HepG2 (cell line): ENCODE data around the gene NCOA4. TPM values are rescaled to one million over a fixed set of nuclear protein-coding genes. Genes with fewer than 3 reads are reported as not detected.
A peak's percentile ranks its signal among the peaks of the same experiment; 100 is the strongest.

Experiments
- HNRNPUL1 ChIP-seq: fragments of 200-400 bp; formaldehyde crosslinking; IDR thresholded peaks from 2 replicates; pipeline ENCODE4 v1.6.1; 2017; ENCODE audit warnings: low read depth, mild to moderate bottlenecking, low read length, moderate library complexity
- MEIS1 ChIP-seq: sonication (generic); formaldehyde crosslinking; IDR thresholded peaks from 2 replicates; pipeline ENCODE4 v1.9.0; 2021; ENCODE audit warnings: mild to moderate bottlenecking, missing genetic modification reagents, moderate library complexity, borderline replicate concordance
- NFIC ChIP-seq: IDR thresholded peaks from 2 replicates; pipeline ENCODE4 v1.6.1; 2012; ENCODE audit warnings: mild to moderate bottlenecking, low read length, inconsistent platforms
- PAXIP1 ChIP-seq: sonication (generic); formaldehyde crosslinking; conservative IDR thresholded peaks from 2 replicates; pipeline ENCODE4 v1.4.0; 2020; ENCODE audit warnings: mild to moderate bottlenecking, missing genetic modification reagents, moderate library complexity
- PHF5A ChIP-seq: IDR thresholded peaks from one replicate; pipeline ENCODE4 v1.6.1; 2018; ENCODE audit warnings: low read depth, missing genetic modification reagents; ENCODE audit not compliant: unreplicated experiment
- PREB ChIP-seq: sonication (generic); formaldehyde crosslinking; IDR thresholded peaks from 2 replicates; pipeline ENCODE4 v1.4.0; 2020; ENCODE audit warnings: missing genetic modification reagents
- SAP130 ChIP-seq: IDR thresholded peaks from 2 replicates; pipeline ENCODE4 v1.6.1; 2016; ENCODE audit warnings: low read depth
- SATB2 ChIP-seq: sonication (generic); formaldehyde crosslinking; IDR thresholded peaks from 2 replicates; pipeline ENCODE4 v1.5.0; 2020; ENCODE audit warnings: missing genetic modification reagents
- SRF ChIP-seq: IDR thresholded peaks from 2 replicates; pipeline ENCODE4 v1.6.1; 2011; ENCODE audit warnings: mild to moderate bottlenecking, low read depth, low read length, moderate library complexity
- TCF12 ChIP-seq, 2 experiments: fragments of 450-650 bp in 1 of 2; sonication (generic) in 1 of 2; formaldehyde crosslinking in 1 of 2; IDR thresholded peaks; 2 replicates each; pipeline versions ENCODE4 v1.6.1 to v1.8.0; 2017 to 2022; ENCODE audit warnings: antibody characterized with exemption in 1 of 2, mild to moderate bottlenecking in 1 of 2, missing genetic modification reagents in 1 of 2, moderate library complexity in 1 of 2
- ZGPAT ChIP-seq: IDR thresholded peaks from 2 replicates; pipeline ENCODE4 v1.6.1; 2016; ENCODE audit warnings: mild to moderate bottlenecking
- ZMYM2 ChIP-seq: sonication (generic); formaldehyde crosslinking; IDR thresholded peaks from 2 replicates; pipeline ENCODE4 v1.8.0; 2022; ENCODE audit warnings: mild to moderate bottlenecking, missing genetic modification reagents
- ZMYM4 ChIP-seq: sonication (generic); formaldehyde crosslinking; IDR thresholded peaks from 2 replicates; pipeline ENCODE4 v1.8.1; 2023; ENCODE audit warnings: mild to moderate bottlenecking, missing genetic modification reagents
- ZNF12 ChIP-seq: sonication (generic); formaldehyde crosslinking; IDR thresholded peaks from 2 replicates; pipeline ENCODE4 v1.5.0; 2020; ENCODE audit warnings: missing genetic modification reagents
- ZNF124 ChIP-seq: sonication (generic); formaldehyde crosslinking; IDR thresholded peaks from 2 replicates; pipeline ENCODE4 v1.4.0; 2020; ENCODE audit warnings: missing genetic modification reagents
- ZNF17 ChIP-seq: sonication (generic); formaldehyde crosslinking; IDR thresholded peaks from 2 replicates; pipeline ENCODE4 v1.5.0; 2020; ENCODE audit warnings: mild to moderate bottlenecking, missing genetic modification reagents
- ZNF484 ChIP-seq: sonication (generic); formaldehyde crosslinking; IDR thresholded peaks from 2 replicates; pipeline ENCODE4 v1.5.1; 2020; ENCODE audit warnings: mild to moderate bottlenecking, low read depth, missing genetic modification reagents, borderline replicate concordance
- ZNF530 ChIP-seq: sonication (generic); formaldehyde crosslinking; IDR thresholded peaks from 2 replicates; pipeline ENCODE4 v1.5.0; 2020; ENCODE audit warnings: low read depth, mild to moderate bottlenecking, missing genetic modification reagents
- ZNF878 ChIP-seq: sonication (generic); formaldehyde crosslinking; IDR thresholded peaks from 2 replicates; pipeline ENCODE4 v1.8.1; 2023; ENCODE audit warnings: mild to moderate bottlenecking, missing genetic modification reagents, moderate library complexity
- polyA plus RNA-seq, 8 experiments: library from polyadenylated mRNA; depleted of rRNA in 3 of 8; stranded (reverse) in 7 of 8; unstranded in 1 of 8; fragments of >200 nt; fragmentation: Illumina TruSeq in 4 of 8; extraction: Trizol in 4 of 8; gene quantifications; 2 replicates each; pipeline versions ENCODE4 v1.2.1 to v1.2.3, GENCODE V29; 2011 to 2016; ENCODE audit warnings: low read depth in 4 of 8, missing spikeins in 1 of 8, mixed read lengths in 1 of 8; ENCODE audit not compliant: insufficient read depth in 1 of 8
- total RNA-seq, 5 experiments: library from RNA; depleted of rRNA; stranded (reverse); fragments of >200 nt; fragmentation: Illumina TruSeq; extraction: Trizol; gene quantifications; 2 replicates each; pipeline ENCODE4 v1.2.3, GENCODE V29; 2016; ENCODE audit warnings: low read depth in 1 of 5
- TF ChIP-seq, protein P1 (sequence below): IDR thresholded peaks from 2 replicates; pipeline ENCODE4 v1.6.1; 2012; ENCODE audit warnings: low read depth, low read length, improper control_type of control experiment
- TF ChIP-seq, protein P2 (sequence below): sonication (generic); formaldehyde crosslinking; IDR thresholded peaks from 2 replicates; pipeline ENCODE4 v1.8.1; 2023; ENCODE audit warnings: mild to moderate bottlenecking, missing genetic modification reagents

The NCOA4 gene
- total and polyA plus RNA-seq, 2 of the 13 experiments (the other 11 are each of a cell fraction or from before 2014, with no cell fraction given) = 306 to 400 TPM

DNA sequence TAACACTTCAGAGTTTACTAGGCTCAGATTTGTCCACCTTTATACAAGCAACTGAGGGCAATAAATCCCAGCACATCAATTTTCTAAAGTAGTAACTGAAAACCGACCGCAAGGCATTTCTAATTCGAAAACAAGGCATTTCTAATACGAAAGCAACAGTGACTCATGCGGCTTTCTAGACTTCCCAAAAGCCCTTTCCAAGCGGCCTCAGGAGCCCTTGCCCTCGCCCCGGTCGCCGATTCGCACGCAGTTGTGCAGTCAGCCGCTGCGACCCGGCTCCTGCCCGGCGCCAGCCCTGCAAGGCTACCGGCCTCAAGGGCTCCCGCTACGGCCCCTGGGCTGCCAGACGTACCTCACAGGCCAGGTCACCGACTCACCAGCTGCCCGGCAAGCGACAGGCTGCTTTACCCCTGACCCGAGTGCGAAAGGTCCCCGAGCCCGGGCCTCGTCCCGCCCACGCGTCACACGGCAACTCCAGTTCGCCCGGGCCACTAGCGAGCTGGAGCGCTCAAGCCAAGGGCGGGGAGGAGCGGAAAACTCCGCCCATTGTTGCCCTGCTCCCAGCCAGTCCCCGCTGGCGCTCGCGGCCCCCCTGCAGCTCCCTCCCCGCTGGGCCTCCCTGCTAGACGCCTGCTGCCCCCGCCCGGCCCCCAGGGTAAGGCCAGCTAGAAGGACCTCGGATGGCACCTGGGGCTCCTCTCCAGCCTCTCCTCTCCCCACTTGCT, 7.3 kb downstream of the NCOA4 start (continued):
- TF ChIP-seq ZGPAT (CRISPR knock-in tag) = peak; percentile 91
- no peak for TF ChIP-seq PREB
- no peak; the same call in 1 of the 2 replicates for TF ChIP-seq HNRNPUL1
- TF ChIP-seq, protein P1, sequence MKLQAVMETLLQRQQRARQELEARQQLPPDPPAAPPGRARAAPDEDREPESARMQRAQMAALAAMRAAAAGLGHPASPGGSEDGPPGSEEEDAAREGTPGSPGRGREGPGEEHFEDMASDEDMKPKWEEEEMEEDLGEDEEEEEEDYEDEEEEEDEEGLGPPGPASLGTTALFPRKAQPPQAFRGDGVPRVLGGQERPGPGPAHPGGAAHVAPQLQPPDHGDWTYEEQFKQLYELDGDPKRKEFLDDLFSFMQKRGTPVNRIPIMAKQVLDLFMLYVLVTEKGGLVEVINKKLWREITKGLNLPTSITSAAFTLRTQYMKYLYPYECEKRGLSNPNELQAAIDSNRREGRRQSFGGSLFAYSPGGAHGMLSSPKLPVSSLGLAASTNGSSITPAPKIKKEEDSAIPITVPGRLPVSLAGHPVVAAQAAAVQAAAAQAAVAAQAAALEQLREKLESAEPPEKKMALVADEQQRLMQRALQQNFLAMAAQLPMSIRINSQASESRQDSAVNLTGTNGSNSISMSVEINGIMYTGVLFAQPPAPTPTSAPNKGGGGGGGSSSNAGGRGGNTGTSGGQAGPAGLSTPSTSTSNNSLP = 0 out of 2 replicates have a peak, but pooled peaks have one; percentile 39
- TF ChIP-seq NFIC = no peak
- no peak for TF ChIP-seq PHF5A
- TF ChIP-seq SATB2 (CRISPR knock-in tag) = peak; percentile 52; the same call in 1 of the 2 replicates
- TF ChIP-seq ZNF484 (CRISPR knock-in tag) = no peak
- TF ChIP-seq ZNF12 (CRISPR knock-in tag) = peak; percentile 42; the same call in 1 of the 2 replicates
- peak; percentile 99 for TF ChIP-seq SAP130 (CRISPR knock-in tag)
- TF ChIP-seq TCF12 (IDR thresholded peaks at IDR 0.05) = no peak
- 0 out of 2 replicates have a peak, but pooled peaks have one; percentile 45 for TF ChIP-seq TCF12 (CRISPR knock-in tag; IDR thresholded peaks at IDR 0.05)
- no peak for TF ChIP-seq SRF
- TF ChIP-seq ZNF878 = 0 out of 2 replicates have a peak, but pooled peaks have one; percentile 10
- peak; percentile 67 for TF ChIP-seq PAXIP1 (CRISPR knock-in tag)
- peak; percentile 68; the same call in 1 of the 2 replicates for TF ChIP-seq ZNF124 (CRISPR knock-in tag)
- TF ChIP-seq ZNF17 (CRISPR knock-in tag) = 0 out of 2 replicates have a peak, but pooled peaks have one; percentile 43
- TF ChIP-seq, protein P2, sequence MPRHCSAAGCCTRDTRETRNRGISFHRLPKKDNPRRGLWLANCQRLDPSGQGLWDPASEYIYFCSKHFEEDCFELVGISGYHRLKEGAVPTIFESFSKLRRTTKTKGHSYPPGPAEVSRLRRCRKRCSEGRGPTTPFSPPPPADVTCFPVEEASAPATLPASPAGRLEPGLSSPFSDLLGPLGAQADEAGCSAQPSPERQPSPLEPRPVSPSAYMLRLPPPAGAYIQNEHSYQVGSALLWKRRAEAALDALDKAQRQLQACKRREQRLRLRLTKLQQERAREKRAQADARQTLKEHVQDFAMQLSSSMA = no peak
- no peak for TF ChIP-seq ZNF530 (CRISPR knock-in tag)
- TF ChIP-seq ZMYM4 (CRISPR knock-in tag) = peak; percentile 90
- peak; percentile 85; the same call in 1 of the 2 replicates for TF ChIP-seq MEIS1 (CRISPR knock-in tag)
- no peak for TF ChIP-seq ZMYM2
